K562 (cell line): ENCODE results near the gene ETAA1.

ENCODE experiments used
- DIDO1 ChIP-seq: fragments of 450-650 bp; IDR thresholded peaks from 2 replicates; pipeline ENCODE4 v1.6.1; 2016; ENCODE audit warnings: low read depth, missing biosample characterization, missing genetic modification characterization
- ZNF274 ChIP-seq: IDR thresholded peaks from 2 replicates; pipeline ENCODE4 v1.6.1; 2011; ENCODE audit warnings: low read depth, mild to moderate bottlenecking, low read length, moderate library complexity, borderline replicate concordance

DNA sequence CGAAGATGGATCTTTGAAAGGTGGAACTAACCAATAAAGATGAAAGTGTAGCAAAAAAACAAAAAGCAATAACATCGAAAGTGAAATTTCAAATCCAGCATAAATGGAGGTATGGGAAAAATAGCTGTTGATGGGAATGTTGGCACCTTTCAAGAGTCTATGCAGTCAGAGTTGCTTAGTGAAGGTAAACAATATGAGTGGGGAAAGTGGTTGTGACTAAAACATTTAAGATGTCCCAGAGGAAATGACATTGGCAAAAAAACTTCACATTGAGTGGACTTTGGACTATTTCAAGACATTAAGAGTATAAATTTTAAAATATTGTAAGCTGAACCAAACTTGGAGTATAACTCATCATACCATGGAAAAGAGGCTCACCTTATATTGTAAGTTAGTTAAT lies 17.7 kb downstream of the ETAA1 start:
- TF ChIP-seq ZNF274 (no peak), DIDO1 (no peak)
